A549 (cell line): Measurements from ENCODE around the gene ZFP69.

Experiments
- CBX2 ChIP-seq: fragments of 200-600 bp; sonication (generic); IDR thresholded peaks from 2 replicates; pipeline ENCODE4 v1.6.1; 2016; ENCODE audit warnings: low read depth, mild to moderate bottlenecking, borderline replicate concordance
- CHD4 ChIP-seq: fragments of 200-600 bp; sonication (generic); IDR thresholded peaks from 2 replicates; pipeline ENCODE4 v1.6.1; 2016; ENCODE audit warnings: antibody characterized with exemption, mild to moderate bottlenecking, borderline replicate concordance
- CTCF ChIP-seq: fragments of >200 bp; sonication (Bioruptor Twin); formaldehyde crosslinking; IDR thresholded peaks from 3 replicates; pipeline ENCODE4 v1.5.1; 2016

DNA sequence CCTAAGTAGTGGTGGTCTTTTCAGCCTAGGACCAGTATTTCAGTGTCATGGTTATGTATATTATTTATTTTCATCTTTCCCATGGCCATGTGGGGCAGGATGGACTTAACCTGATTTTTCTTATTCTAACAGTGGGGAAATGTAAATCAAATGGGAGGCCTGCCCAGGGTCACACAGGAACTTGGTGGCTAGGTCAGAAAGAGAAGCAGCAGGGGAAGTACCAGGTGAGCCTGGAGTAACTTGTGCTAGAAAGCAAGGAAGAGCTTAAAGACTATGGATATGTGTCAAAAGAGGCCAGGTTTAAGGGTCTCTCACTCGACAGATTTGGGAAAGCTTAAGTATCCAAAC is 25.9 kb upstream of the ZFP69 start:
- TF ChIP-seq CBX2 (no peak), CHD4 (no peak), CTCF (no peak)
